ENCODE results near the gene DOCK8. TPM values are rescaled to one million over a fixed set of nuclear protein-coding genes. Genes with fewer than 3 reads are reported as not detected.
A peak's percentile ranks its signal among the peaks of the same experiment; 100 is the strongest.

DOCK8 gene
- total RNA-seq, 6 experiments from 2014 or later: 0.05 to 0.34 (median 0.20) TPM

GRCh38 chr9:341634-342421 is 127.2 kb downstream of the DOCK8 start:
- no peak overlapping the region for H3K27ac Mint-ChIP-seq
- no peak for TF ChIP-seq CTCF (IDR thresholded peaks at IDR 0.05)
- H3K4me1 Mint-ChIP-seq (ENCODE audit: low read depth): no peaks in the 10 kb centered on the region
- H3K4me3 Mint-ChIP-seq: no peak overlapping the region
- H3K36me3 Mint-ChIP-seq (ENCODE audit: low read depth): no peaks in the 10 kb centered on the region
- H3K9me3 Mint-ChIP-seq: no peaks in the 10 kb centered on the region
- no peak for DNase-seq
- peaks cover 7% of the 10 kb centered on the region for H3K27me3 Mint-ChIP-seq (ENCODE audit: insufficient read depth)

- Mint-ChIP-seq H3K27me3 (ENCODE audit: insufficient read depth) (peaks cover 11% of the 10 kb centered on the region), H3K36me3 (ENCODE audit: low read depth) (no peaks in the 10 kb centered on the region), H3K27ac (no peak overlapping the region), H3K4me1 (ENCODE audit: low read depth) (no peaks in the 10 kb centered on the region), H3K9me3 (no peaks in the 10 kb centered on the region), H3K4me3 (no peak overlapping the region)
- no peak for DNase-seq
- TF ChIP-seq CTCF (IDR thresholded peaks at IDR 0.05): no peak
These were observed 129.1 kb downstream of the DOCK8 start for GRCh38 chr9:343773-344172.

- DNase-seq: no peak
- H3K4me1 Mint-ChIP-seq (ENCODE audit: low read depth): no peaks in the 10 kb centered on the region
- TF ChIP-seq CTCF (IDR thresholded peaks at IDR 0.05): no peak
- H3K9me3 Mint-ChIP-seq: no peaks in the 10 kb centered on the region
- no peak overlapping the region for H3K4me3 Mint-ChIP-seq
- no peak overlapping the region for H3K27ac Mint-ChIP-seq
- no peaks in the 10 kb centered on the region for H3K36me3 Mint-ChIP-seq (ENCODE audit: low read depth)
- peaks cover 12% of the 10 kb centered on the region for H3K27me3 Mint-ChIP-seq (ENCODE audit: insufficient read depth)
These were observed 131.5 kb downstream of the DOCK8 start for GRCh38 chr9:346111-346571.

GRCh38 chr9:347667-348292 is 133.1 kb downstream of the DOCK8 start:
- Mint-ChIP-seq H3K36me3 (ENCODE audit: low read depth) (no peaks in the 10 kb centered on the region), H3K4me3 (no peak overlapping the region), H3K27ac (no peak overlapping the region), H3K27me3 (ENCODE audit: insufficient read depth) (peaks cover 15% of the 10 kb centered on the region), H3K4me1 (ENCODE audit: low read depth) (no peaks in the 10 kb centered on the region), H3K9me3 (no peaks in the 10 kb centered on the region)
- peak; percentile 84 for TF ChIP-seq CTCF (IDR thresholded peaks at IDR 0.05)
- DNase-seq: peak; percentile 45

- no peaks in the 10 kb centered on the region for H3K36me3 Mint-ChIP-seq (ENCODE audit: low read depth)
- DNase-seq: no peak
- no peak overlapping the region for H3K27ac Mint-ChIP-seq
These were observed 135.7 kb downstream of the DOCK8 start for GRCh38 chr9:350384-350783.

More at GRCh38 chr9:350384-350783, 135.7 kb downstream of the DOCK8 start:
- TF ChIP-seq CTCF (IDR thresholded peaks at IDR 0.05): no peak
- no peaks in the 10 kb centered on the region for H3K4me1 Mint-ChIP-seq (ENCODE audit: low read depth)
- H3K9me3 Mint-ChIP-seq: no peaks in the 10 kb centered on the region
- H3K4me3 Mint-ChIP-seq: no peak overlapping the region
- H3K27me3 Mint-ChIP-seq (ENCODE audit: insufficient read depth): peaks cover 15% of the 10 kb centered on the region

Data from HFFc6 (cell line).